Raji (cell line): ENCODE results near the gene EPN1.

Source experiments
- POLR2A ChIP-seq: IDR thresholded peaks from 2 replicates; pipeline ENCODE4 v1.6.1; 2011; ENCODE audit warnings: low read depth, low read length, control low read depth; ENCODE audit not compliant: insufficient read depth

Gene EPN1

GRCh38 chr19:55674841-55675660, at the start of gene EPN1:
EPN1 (plus strand) TSS chr19:55675226; CDS start chr19:55678628, 3,402 bp downstream.
- TF ChIP-seq POLR2A = peak; percentile 62

GRCh38 chr19:55626350-55626749, 48.7 kb upstream of the EPN1 start:
- no peak for TF ChIP-seq POLR2A

GRCh38 chr19:55632463-55632834, 42.6 kb upstream of the EPN1 start:
- no peak for TF ChIP-seq POLR2A

- TF ChIP-seq POLR2A = no peak
Observed at GRCh38 chr19:55633861-55634260, 41.2 kb upstream of the EPN1 start.

GRCh38 chr19:55635334-55635717, 39.7 kb upstream of the EPN1 start:
- no peak for TF ChIP-seq POLR2A

GRCh38 chr19:55635856-55636440, 39.1 kb upstream of the EPN1 start:
- TF ChIP-seq POLR2A = no peak; the same call in 1 of the 2 replicates

- TF ChIP-seq POLR2A = no peak
Observed at GRCh38 chr19:55636723-55637122, 38.3 kb upstream of the EPN1 start.

- no peak for TF ChIP-seq POLR2A
Observed at GRCh38 chr19:55637534-55637933, 37.5 kb upstream of the EPN1 start.

GRCh38 chr19:55638864-55639359, 36.1 kb upstream of the EPN1 start:
- TF ChIP-seq POLR2A = peak; percentile 54; the same call in 1 of the 2 replicates

GRCh38 chr19:55640043-55640576, 34.9 kb upstream of the EPN1 start:
- TF ChIP-seq POLR2A = 0 out of 2 replicates have a peak, but pooled peaks have one; percentile 20

- TF ChIP-seq POLR2A = no peak; the same call in 1 of the 2 replicates
Observed at GRCh38 chr19:55640577-55641425, 34.2 kb upstream of the EPN1 start, which contains the start of gene ZNF580. ZNF580 (plus strand) TSS chr19:55641002; CDS start chr19:55642509, 1,507 bp downstream.

GRCh38 chr19:55641426-55642152, 33.4 kb upstream of the EPN1 start:
- peak; percentile 55 for TF ChIP-seq POLR2A

- TF ChIP-seq POLR2A = no peak; the same call in 1 of the 2 replicates
Observed at GRCh38 chr19:55642153-55643002, 32.6 kb upstream of the EPN1 start.
